ENCODE measurements around the gene RANBP1.

RANBP1 gene

DNA sequence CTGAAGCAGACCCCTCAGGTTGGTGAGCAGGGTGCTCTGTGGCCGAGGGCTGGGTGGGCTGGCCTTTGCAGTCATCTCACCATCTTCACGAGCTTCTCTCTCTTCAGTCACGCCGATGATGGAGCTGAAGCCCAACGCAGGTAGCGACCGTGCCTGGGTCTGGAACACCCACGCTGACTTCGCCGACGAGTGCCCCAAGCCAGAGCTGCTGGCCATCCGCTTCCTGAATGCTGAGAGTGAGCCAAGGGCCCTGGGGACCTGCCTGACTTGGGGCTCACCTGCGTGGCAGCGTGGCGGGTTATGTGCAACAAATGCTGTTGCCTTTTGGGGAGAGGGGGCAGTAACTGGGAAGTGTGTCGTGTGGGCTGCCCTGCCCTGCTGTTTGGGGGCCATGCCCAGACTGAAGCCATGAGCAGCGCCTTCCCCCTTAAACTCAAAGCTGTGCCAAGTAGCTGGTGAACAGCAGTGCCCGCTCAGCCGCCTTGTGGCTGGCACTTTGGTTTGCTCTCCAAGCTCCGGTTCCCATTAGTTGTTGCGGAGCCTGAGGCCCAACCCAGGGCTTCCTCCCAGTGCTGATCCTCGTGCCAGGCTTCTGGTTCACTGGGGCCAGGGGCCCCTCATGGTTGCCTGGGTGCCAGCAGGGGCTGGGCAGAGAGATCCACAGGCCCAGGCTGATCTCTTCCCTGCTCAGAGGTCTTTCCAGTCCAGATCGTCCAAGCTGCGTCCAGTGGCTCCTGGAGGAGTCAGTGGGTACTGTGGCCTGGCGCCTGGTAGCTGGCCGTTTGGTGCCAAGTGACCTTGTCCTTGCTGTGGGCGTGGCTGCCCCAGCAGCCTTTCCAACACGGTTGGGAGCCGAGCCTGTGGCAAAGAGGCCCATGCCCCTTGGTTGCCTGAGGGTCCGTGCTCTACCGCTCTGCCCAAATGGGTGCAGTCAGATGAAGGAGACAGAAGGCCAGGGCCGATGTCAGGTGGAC, 9.6 kb downstream of the RANBP1 start:
- no peak for DNase-seq

DNA sequence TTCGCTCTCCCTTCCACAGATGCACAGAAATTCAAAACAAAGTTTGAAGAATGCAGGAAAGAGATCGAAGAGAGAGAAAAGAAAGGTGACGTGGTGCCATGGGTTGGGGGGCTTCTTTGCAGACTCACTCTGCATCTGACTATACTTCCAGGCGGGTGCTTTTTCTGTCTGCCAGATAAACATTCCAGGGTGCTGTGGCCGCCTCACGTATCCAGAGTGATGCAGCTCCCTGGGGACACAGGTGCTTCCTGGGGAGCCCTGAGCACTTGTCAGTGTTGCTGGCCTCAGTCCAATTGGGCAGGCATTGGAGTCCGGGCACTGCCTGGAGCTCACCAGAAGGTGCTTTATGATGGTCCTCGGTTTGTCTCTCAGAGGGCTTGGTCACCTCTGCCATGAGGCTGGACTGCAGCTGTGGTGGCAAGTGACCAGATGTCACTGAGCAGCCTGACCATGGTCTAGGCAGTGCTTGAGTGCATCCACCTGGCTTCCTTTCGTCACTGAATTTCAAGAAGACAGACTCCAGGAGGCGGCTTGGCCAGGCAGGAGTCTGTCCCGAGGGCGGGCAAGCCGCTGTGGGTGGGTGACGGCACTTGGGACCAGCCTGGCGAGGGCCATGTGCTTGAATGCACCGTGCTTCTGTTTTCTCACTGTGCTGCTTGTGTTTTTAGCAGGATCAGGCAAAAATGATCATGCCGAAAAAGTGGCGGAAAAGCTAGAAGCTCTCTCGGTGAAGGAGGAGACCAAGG, 10.6 kb downstream of the RANBP1 start:
- DNase-seq = no peak

DNA sequence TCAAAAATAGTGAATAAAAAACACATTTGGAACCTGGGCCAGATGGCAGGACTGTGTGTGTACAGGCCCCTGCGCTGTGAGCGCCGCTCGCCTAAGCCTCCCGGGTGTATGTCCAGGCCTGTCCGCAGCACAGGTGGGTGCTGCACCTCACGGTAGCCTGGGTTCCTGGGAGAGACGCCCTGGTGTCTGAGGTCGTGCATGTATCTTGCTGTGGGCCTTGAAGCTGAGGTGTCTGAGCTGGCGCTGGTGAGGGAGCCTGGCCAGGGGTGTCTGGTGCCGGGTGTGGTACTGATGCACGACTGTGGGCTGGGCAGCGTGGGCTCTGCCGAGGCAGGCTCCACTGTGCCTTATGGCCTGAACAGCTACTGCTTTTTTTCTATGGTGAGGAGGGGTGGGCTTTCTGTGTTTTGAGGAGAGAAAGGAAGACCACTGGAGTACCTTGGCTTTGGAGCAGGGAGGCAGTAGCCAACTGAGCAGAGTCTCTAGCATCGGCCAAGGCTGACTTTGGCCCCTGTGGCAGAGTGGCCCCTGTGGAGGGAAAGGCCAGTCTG, 11.5 kb downstream of the RANBP1 start:
- DNase-seq = no peak

DNA sequence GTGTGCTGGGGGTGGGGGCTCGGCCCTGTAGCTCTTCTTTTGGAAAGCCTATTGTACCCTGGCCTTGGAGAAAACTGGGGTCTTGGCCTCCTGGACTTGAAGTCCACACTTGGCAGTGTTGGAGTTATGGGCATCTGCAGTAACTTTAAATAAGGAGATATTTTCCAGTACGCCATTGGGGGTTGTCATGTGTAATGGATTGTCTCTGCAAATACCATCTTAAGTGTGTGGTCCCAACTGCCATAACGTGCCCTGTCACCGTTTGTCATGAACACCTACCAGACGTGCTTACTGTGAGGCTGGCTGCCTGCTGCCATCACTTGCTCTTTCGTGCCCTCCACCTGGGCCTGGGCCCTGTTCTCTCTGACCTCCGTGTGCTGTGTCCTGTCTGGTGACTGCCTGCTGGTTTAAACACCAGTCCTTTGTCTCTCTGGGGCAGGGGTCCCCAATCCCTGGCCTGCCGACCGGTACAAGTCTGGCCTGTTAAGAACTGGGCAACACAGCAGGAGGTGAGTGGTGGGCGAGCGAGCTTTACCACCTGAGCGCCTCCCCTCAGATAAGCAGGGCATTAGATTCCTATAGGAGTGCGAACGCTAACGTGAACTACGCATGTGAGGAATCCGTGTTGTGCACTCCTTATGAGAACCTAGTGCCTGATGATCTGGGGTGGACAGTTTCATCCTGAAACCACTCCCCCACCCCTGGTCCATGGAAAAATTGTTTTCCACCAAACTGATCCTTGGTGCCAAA, 12.1 kb downstream of the RANBP1 start:
- no peak for DNase-seq

DNA sequence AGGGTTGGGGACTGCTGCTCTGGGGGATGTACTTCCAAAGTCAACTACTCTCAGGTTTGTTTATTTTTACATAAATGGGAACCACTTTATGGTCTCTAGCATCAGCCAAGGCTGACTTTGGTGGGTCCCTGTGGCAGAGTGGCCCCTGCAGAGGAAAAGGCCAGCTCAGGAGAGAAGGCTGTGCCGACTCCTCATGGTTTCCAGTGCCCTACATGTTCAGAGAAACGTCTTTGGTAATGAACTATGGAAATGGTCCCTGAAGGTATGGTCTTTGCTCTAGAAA, 12.7 kb downstream of the RANBP1 start:
- DNase-seq = no peak

DNA sequence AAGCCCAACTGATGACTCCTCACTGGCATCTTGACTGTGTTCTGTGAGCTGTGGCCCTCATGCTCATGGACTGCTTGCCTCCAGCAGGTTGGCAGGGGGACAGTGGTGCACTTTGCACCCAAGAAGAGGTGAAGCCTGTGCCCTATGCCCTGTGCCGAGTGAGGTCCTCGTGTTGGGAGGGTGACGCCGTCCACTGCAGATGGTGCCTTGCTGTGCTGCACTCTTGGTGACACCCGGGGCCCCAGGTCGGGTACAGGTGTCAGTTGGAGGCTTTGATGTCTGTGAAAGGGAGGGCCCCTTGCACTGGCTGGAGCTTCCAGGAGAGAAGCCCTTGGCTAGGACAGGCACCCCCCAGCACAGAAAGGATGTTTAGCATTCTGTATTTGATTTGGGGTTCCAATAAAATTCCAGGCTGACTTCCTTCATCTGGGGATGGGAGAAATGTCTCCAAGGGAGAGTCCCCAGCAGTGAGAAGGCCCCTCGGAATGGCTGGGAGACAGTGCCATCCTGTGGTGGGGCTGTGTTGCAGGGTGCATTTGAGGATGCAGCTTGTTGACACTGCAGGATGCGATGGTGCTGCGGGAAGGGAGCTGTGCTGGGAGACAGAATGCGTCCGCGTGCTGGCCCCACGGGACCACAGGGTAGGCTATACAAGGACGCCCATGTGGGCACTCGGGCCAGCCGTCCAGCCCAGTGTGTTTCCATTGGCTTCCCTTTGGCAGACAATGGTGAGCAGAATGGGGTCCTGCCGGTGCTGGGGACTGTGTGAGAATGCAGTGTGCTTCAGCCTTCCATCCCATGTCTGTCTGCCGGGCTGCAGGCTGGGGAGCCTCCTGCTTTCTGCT, 13.2 kb downstream of the RANBP1 start:
- peak; percentile 81 for DNase-seq

DNA sequence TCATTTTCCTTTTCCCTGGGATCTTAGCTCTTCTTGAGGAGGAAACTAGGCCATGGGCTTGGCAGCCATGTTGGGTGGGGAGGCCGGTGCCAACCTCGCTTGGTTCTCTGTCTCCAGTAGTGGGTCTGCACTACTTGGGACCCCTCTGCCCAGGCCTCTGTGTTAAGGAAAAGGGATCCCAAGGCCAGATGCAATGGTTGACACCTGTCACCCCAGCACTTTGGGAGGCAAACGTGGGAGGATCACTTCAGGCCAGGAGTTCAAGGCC, 13.8 kb downstream of the RANBP1 start:
- DNase-seq = no peak

DNA sequence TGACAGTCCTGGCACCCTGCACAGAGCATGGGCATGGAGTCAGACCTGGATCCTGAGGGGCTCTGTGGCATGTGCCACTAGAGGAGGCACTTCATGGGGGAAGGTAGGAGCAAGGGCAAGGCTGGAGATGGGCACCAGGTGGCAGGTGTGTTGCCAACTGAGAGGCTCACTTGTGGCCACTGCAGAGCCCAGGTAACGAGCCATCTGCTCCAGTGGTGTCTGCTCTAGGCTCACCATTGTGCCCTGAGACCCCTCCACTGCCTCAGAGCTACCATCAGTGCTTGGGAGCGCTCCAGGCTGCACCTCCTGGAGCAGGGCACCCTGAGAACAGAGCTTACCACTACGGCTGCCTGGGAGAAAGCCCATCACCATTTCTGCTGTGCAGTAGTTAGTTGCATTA, 14.4 kb downstream of the RANBP1 start:
- no peak for DNase-seq

DNA sequence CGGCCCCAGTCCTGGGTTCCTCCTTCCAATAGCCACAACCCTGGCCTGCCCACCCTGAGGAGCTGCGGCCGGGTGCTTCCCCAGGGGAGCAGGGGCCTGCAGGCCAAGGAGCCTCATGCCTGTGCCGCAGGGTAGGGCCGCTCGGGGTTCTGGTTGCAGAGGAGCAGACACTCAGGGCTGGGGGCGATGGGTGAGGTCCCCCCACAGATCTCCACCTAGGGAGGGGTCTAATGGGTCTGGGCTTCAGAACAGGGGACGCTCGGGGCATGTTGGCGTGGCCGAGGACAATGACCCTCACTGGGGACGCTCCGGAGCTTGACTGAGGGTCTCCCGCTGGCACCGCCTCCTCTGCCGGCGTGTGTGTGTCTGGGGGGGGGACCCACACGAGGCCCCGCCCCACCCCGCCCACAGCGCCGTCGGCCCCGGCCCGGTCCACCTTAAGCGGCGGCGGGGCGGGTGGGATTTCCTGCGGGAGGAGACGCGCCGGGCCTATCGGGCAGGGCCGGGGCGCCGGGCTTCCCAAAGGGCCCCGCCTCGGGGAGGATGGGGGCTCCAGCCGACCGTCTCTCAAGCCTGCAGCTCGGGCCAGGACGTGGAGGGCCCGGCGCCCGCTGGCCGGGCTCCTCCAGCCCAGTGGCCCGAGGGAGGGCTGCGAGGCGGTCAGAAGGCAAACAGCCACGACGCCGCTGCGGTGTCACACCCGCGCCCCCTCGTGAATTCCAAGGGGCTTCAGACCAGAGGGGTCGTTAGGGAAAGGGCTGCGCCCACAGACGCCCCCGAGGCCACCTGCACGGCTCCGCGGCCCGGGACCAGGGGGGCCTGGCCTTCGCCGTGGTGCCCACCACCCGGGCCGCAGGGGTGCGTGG, 15.1 kb downstream of the RANBP1 start:
- DNase-seq = peak; percentile 91

DNA sequence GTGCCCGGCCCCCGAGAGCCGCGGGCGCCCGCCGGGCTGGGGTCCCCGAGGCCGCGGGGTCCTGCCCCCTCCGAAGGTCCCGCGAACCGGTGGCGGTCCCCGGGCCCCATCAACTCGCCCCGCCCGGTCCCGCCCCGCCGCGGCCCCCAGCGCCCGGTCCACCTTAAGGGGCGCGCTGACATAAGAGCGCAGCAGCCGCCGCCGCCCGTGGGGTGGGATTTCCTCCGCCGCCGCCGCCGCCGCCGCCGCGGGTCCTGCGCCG, 15.6 kb downstream of the RANBP1 start, which contains the start of gene ZDHHC8:
Gene ZDHHC8, plus strand, starts transcription at position 208 of the 262 bp plus-strand sequence. CDS start 144 bp downstream, outside the sequence.
- no peak for DNase-seq

DNA sequence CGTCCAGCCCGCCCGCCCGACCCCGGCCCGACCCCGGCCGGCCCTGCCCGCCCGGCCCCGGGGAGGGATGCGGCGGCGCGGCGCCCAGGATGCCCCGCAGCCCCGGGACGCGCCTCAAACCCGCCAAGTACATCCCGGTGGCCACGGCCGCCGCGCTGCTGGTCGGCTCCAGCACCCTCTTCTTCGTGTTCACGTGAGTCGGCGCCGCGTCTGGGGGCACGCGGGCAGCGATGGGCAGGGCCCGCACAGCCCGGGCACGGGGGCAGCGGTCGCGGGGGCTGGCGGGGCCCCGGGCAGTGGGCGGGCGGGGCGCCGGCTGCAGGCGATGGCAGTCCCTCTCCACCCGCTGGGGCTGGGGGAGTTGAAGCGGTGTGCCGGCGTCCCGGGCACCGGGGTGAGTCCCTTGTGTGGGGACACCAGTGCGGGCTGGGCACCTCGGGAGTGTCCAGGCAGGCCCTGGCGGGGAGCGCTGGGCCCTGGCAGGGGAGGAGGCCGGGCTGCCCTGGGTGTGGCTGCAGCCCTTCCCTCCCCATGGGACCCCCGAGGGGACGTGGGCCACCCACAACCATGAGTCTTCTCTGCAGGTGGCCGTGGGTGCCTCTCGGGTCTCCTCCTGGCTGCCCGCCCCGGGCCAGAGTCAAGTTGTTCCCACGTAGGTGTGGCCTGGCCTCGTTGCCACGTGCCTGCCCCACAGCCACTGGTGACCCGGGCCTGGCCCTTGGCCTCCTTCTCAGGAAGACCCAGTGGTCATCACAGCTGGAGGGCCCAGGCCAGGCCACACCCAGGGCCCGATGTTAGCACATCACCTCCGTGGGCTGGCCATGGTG, 16.2 kb downstream of the RANBP1 start:
- DNase-seq = peak; percentile 71

DNA sequence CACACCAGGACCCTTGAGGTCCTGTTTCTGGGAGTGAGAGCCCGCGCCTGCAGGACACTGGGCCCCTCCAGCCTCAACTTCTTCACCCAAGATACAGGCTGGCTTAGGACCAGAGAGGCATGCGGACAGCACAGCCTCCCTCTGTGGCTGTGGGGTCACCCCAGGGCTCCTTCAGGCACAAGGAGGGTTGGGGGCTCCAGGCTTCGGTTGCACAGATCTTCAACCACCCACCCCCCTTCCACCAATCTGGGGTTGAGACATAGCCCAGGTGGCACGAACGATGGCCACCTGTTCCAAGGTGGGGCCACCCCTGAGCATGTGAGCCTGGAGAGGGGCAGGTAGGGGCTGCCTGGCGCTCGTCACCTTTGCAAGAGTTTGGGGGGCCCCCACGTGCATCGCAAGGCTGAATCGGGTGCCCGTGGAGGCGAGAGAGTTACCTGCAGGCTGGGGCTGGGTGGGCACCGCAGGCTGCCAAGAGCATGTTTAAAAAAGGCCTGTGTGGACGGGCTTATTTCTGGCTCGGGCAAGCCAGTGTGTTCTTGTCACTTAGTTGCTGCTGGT, 16.9 kb downstream of the RANBP1 start:
- no peak for DNase-seq

DNA sequence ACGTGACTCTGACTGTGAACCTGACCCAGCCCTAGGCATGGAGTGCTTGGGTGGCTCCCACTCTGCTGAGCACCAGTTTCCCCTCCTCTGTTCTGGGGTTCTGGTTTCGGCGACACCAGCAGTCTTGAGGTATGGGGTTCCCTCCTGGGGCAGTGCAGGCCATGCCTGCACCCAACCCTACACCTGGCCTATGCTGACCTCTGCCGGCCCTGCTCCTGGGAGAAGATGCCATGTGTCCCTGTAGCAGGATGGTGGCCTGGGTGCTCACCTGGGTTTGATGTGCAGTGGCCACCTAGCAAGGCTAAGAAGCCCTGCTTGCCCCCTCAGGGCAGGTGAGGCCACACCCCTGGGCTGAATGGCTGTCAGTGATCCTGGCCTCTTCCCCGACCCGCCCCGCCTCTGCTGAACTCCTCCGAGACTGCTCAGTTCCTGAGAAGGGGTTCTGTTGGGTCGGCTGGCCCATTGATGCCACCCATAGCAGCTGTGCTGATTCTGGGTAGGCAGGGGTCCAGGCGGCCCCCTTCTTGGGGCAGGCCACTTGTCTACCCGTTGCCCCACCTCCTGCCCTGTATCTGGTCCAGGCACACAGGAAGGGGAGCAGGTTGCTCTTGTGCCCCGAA, 18.1 kb downstream of the RANBP1 start:
- no peak for DNase-seq

DNA sequence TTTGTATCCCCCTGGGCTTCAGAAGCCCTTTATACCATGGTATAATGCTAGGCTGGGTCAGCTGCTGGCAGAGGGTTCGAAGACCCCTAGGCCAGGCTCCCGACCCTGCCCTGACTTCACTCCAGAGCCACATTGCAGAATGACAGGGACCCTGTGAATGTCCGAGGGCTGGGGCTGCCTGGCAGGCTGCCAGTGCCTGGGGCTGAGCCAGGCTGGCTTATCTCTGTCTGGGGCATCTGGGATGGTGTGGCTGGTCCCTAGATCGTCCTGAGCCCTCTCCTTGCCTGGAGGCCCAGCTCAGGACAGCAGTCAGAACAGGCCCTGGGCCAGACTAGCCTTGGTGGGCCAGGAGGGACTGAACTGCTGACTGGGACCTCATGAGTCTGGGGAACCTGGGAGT, 19.4 kb downstream of the RANBP1 start:
- no peak for DNase-seq

DNA sequence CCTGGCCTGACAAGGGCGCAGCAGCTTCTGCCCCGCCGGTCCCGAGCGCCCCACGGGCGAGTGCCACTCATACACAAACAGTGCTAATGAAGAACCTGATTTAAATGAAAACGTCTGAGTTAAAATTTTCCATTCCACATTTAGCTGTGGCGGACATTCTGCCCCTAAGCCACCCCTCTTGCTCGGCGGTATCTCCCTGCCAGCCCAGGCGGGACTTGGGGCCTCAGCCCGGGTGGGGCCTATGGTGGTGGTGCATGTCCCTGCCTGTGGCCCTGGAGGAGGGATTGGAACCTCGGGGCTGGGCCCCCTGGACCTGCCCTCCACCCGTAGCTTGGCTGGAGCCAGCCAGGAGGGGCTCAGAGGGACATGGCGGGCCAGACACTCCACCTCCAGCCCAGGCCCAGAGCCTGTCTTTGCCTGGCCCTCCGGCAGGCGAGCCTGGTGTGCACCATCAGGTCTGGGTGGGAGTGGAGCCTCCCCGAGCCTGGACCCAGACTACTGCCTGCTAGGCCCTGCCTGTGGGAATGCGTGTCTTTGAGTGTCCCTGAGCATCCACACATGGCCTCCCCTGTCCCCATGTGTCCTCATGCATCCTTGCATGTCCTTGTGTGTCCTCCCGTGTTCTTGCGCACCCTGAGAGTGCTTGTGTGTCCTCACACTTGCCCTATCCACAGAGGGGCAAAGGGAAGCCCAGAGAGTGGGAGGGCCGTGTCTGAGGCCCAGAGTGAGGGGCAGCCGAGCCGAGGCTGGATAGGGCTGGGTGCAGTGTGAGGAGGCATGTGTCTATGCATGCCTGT, 20.1 kb downstream of the RANBP1 start:
- DNase-seq = no peak

DNA sequence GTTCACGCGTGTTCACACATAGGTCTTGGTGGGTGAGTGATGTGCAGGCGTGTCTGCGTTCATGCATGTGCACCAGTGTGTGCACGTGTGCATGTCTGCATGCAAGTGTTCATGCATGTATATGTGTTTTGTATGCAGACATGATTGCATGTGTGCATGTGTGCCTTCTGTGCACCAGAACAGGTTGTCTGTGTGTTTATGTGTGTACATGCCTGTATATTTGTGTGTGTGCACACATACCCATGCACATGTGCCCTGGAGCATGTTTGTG, 20.6 kb downstream of the RANBP1 start:
- DNase-seq = no peak

DNA sequence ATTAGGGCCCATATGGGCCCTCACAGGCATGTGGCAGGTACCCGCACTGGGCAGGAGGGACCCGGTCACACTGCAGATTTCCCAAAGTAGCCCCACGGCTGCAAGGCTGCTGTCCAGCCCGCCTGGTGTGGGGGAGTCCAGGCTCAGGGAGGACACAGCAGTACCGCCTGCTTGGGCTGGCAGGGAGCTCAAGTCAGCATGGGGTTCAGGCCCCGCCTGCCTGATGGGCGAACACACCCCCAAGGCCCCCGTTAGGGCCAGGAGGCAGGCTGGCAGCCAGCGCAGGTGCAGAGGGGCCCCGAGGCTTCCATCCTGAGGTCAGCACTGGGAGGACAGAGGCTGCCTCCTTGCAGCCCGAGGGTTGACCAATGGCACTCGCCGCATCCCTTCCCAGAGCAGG, 21.2 kb downstream of the RANBP1 start:
- DNase-seq = no peak

DNA sequence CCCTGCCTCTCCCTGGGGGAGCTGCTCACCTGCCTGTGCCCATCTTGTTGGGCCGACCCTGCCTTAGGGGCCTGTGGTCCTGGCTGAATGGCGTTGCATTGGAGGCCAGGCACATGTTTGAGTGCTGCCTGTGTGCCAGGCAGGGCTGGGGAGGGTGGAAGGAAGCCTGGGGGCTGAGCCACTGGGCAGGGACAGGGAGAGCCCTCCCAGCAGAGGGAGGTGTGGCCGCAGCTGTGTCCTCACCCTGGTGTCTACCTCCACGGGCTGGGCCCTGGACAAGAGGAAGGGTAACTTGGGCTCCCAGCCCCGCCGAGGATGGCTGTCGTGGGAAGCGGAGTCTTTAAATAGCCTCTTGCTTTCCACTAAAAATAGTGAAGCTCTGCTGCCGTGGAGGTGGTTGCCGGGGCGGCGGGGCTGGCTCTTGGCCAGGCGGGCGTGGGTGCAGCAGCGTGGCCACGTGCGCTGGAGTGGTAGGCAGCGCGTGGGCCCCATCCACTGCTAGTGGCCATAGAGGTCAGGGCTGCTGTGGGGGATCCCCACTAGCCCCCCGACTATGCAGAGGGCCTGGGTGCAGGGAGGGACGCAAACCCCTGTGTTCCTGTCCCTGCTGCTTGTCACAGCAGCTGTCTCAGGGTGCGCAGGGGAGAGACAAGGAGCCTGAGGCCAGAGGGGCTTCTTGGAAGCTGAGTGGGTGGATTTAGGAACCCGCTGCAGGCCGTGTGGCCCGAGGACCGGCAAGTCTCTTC, 21.9 kb downstream of the RANBP1 start:
- DNase-seq = no peak

DNA sequence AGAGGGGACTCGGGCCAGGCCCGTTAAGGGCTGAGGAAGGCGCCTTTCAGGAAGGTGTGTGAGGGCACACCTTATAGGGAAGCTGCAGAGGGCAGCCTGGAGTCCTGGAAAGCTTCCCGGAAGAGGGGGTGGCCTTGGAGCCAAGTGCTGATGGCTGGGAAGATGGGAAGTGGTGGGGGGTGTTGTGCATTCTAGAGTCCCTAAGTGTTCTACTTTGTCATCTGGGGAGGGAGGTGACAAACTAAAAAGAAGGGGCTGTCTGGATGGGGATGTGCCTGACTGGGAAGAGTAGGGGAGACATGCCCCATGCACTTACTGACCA, 22.5 kb downstream of the RANBP1 start:
- DNase-seq = no peak

All from activated CD8-positive, alpha-beta memory T cell treated with anti-CD3 and anti-CD28 coated beads for 24 hours (primary cell).